Retinal pigment epithelial cell (primary cell): ENCODE measurements around the gene CKS2.
A peak's percentile ranks its signal among the peaks of the same experiment; 100 is the strongest.
"Not testable (repeated sequence)": the region's sequence is repeated elsewhere in the genome, so short reads cannot be mapped to it uniquely, and the experiment has no call there.

ENCODE experiments used
- DNase-seq: peaks from one replicate; pipeline ENCODE4 v3.0.0-alpha.2; 2010; ENCODE audit warnings: low read depth
- H3K4me3 ChIP-seq: 2 replicates; pipeline ENCODE4 v1.5.1; 2011; ENCODE audit warnings: mild to moderate bottlenecking, low read length, control low read depth, moderate library complexity
- CTCF ChIP-seq: conservative IDR thresholded peaks from 2 replicates; pipeline ENCODE4 v1.5.1; 2011; ENCODE audit warnings: low read depth, low read length, control low read depth, inconsistent platforms

The CKS2 gene

DNA sequence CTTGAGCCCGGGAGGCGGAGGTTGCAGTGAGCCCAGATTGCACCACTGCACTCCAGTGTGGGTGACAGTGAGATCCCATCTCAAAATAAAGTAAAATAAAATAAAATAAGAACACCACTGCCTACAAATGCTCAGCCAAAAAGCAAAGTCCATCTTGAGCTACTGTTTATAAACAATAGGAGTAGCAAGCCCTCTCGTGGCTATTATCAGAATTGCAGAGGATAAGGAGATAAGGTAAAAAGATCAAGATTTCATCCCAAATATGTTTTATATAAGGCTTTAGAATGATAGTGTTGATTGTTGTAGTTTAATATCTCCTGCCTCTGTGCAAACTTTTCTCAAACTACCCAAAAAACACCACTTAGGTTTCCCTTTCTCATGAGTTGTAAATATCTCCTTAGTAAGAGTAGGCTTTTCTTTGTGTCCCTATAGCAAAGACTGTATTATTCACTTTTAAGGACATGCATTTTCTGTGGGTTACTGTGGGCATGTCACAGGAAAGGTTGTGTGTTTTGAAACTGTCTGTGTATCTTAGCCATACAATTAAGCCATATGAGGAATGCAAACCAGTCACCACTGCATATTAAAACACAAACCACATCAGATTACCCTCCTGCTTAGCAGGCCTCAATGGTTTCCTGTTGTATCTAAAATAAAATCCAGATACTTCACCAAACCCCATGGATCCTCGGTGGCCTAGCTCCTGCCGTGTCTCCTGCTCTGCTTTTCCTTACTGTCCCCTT is 31.8 kb upstream of the CKS2 start:
- peak; percentile 71 for TF ChIP-seq CTCF
- peak; percentile 24 for DNase-seq

GRCh38 chr9:89281106-89281505 is 29.9 kb upstream of the CKS2 start:
- no peak for DNase-seq
- H3K4me3 ChIP-seq = no peak overlapping the region
- no peak for TF ChIP-seq CTCF

More for the DNA sequence above, 31.8 kb upstream of the CKS2 start:
- no peak overlapping the region for H3K4me3 ChIP-seq

DNA sequence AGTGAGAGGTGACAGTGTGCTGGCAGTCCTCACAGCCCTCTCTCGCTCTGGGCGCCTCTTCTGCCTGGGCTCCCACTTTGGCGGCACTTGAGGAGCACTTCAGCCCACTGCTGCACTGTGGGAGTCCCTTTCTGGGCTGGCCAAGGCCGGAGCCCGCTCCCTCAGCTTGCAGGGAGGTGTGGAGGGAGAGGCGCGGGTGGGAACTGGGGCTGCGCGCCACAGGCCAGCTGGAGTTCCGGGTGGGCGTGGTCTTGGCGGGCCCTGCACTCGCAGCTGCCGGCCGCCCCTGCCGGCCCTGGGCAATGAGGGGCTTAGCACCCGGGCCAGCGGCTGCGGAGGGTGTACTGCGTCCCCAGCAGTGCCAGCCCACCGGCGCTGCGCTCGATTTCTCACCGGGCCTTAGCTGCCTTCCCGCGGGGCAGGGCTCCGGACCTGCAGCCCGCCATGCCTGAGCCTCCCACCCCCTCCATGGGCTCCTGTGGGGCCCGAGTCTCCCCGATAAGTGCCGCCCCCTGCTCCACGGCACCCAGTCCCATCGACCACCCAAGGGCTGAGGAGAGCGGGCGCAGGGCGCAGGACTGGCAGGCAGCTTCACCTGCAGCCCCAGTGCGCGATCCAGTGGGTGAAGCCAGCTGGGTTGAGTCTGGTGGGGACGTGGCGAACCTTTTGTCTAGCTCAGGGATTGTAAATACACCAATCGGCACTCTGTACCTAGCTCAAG is 28.6 kb upstream of the CKS2 start:
- not testable (repeated sequence) for DNase-seq
- H3K4me3 ChIP-seq = peak overlapping the region; percentile 23

DNA sequence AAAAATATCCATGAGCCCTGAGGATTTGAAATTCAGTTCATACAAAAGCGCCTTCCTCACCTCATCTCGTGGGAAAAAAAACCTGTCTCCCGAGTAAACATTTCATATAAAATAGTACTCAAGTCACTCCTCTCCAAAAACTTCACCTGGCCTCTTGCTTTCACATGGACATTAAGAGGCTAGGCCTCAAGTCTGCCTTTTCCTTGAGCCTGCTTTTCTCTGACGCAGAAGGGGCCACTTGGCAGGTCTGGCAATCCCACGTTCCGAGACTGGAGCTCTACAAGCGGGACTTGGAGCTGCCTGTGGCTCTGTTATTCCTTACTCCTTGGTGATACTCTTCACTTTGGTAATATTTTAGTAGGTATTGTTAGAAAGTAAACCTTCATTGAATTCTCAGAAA is 26.9 kb upstream of the CKS2 start:
- DNase-seq = no peak
- no peak for TF ChIP-seq CTCF
- no peak overlapping the region for H3K4me3 ChIP-seq

GRCh38 chr9:89291741-89292140 is 19.3 kb upstream of the CKS2 start:
- H3K4me3 ChIP-seq = no peak overlapping the region
- no peak for DNase-seq
- TF ChIP-seq CTCF = no peak

GRCh38 chr9:89293014-89293413 is 18.0 kb upstream of the CKS2 start:
- no peak for TF ChIP-seq CTCF
- no peak for DNase-seq
- H3K4me3 ChIP-seq = no peak overlapping the region

- no peak for TF ChIP-seq CTCF
- DNase-seq = no peak
- H3K4me3 ChIP-seq = no peak overlapping the region
These were observed 15.6 kb upstream of the CKS2 start for GRCh38 chr9:89295400-89295799.

- not testable (repeated sequence) for H3K4me3 ChIP-seq
- DNase-seq = peak; percentile 82
These were observed 9.0 kb upstream of the CKS2 start for GRCh38 chr9:89301996-89302395.
